Thyroid gland (tissue), 4 donors: Measurements from ENCODE around the gene CD274.

Experiments used
- POLR2A ChIP-seq, 2 donors: fragments of 450-650 bp; IDR thresholded peaks; one replicate each; pipeline ENCODE4 v1.6.1; 2017; ENCODE audit warnings: antibody characterized with exemption in 2 of 2, mild to moderate bottlenecking in 2 of 2, moderate library complexity in 1 of 2
- TF ChIP-seq, protein P1 (sequence below), 6 experiments: fragments of 200-600 bp in 3 of 6; fragments of 450-650 bp in 3 of 6; sonication (generic) in 3 of 6; IDR thresholded peaks; one replicate each; pipeline ENCODE4 v1.5.1; 2016 to 2019; ENCODE audit warnings: antibody characterized with exemption in 6 of 6, mild to moderate bottlenecking in 2 of 6, inconsistent platforms in 1 of 6, moderate library complexity in 1 of 6

- TF ChIP-seq, protein P1, sequence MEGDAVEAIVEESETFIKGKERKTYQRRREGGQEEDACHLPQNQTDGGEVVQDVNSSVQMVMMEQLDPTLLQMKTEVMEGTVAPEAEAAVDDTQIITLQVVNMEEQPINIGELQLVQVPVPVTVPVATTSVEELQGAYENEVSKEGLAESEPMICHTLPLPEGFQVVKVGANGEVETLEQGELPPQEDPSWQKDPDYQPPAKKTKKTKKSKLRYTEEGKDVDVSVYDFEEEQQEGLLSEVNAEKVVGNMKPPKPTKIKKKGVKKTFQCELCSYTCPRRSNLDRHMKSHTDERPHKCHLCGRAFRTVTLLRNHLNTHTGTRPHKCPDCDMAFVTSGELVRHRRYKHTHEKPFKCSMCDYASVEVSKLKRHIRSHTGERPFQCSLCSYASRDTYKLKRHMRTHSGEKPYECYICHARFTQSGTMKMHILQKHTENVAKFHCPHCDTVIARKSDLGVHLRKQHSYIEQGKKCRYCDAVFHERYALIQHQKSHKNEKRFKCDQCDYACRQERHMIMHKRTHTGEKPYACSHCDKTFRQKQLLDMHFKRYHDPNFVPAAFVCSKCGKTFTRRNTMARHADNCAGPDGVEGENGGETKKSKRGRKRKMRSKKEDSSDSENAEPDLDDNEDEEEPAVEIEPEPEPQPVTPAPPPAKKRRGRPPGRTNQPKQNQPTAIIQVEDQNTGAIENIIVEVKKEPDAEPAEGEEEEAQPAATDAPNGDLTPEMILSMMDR (IDR thresholded peaks at IDR 0.05) = no peak
- no peak for TF ChIP-seq POLR2A (IDR thresholded peaks at IDR 0.05)
These were observed 31.9 kb upstream of the CD274 start for GRCh38 chr9:5418481-5418880.
